ENCODE data around the gene VPS37B.

The VPS37B gene

DNA sequence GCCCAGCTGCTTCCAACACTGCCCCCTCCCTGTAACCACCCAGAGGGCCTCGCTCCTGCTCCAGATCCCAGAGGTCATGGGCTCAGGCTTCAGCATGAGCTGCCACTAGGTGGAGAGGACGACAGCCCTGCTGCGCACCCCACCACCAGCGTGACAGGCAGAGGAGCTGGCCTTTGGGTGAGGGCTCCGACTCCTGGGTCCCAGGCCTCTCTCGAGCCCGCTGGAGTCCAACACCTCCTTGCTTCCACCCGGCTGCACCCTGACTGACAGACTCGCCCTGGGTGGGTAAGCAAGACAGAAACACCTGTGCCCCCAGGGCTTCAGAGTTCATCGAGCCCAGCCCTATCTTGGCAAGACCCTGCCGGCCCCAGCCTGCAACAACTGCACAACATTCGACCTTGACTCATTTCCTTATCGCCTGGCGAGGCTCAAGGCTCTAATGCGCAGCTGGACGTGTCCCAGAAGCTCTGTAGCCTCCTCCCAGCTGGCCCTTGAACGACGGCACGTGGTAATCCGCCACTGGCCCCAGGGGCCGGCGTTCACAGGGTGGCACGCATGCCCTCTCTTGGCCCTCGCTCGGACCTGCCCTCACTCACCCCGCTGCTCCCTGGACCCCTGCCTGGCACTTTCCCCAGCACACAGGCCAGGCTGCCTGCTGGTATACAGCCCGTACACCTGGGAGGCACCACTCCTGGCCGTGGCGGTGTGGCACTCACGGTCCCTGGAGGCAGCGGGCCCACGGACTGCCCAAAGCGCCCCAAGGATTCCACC lies 28.0 kb downstream of the VPS37B start:
- DNase-seq (ENCODE audit: low read depth in 4 of 4, low spot score in 1 of 4): no peak

- no peak for DNase-seq (ENCODE audit: low read depth in 4 of 4, low spot score in 1 of 4)
Measured at GRCh38 chr12:122866950-122867607, 28.8 kb downstream of the VPS37B start.

DNA sequence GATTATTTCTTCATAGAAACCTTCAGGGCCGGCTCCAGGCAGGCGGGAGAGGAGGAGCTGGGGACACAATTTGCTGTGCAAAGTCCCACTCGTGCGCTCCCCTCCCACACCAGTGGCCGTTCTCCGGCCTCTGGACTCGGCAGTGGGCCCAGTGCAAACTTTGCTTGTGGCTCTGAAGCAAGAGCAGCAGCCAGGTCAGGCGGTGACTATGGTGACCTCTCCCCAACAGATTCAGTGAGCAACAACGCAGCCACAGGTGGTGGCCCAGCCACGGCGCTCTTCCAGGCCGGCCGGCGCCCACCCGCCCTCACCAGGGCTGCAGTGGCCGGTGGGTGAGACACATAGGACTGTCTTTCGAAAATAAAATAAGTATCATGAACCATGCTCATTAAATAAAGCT lies 29.5 kb downstream of the VPS37B start:
- DNase-seq (ENCODE audit: low read depth in 4 of 4, low spot score in 1 of 4): no peak

DNA sequence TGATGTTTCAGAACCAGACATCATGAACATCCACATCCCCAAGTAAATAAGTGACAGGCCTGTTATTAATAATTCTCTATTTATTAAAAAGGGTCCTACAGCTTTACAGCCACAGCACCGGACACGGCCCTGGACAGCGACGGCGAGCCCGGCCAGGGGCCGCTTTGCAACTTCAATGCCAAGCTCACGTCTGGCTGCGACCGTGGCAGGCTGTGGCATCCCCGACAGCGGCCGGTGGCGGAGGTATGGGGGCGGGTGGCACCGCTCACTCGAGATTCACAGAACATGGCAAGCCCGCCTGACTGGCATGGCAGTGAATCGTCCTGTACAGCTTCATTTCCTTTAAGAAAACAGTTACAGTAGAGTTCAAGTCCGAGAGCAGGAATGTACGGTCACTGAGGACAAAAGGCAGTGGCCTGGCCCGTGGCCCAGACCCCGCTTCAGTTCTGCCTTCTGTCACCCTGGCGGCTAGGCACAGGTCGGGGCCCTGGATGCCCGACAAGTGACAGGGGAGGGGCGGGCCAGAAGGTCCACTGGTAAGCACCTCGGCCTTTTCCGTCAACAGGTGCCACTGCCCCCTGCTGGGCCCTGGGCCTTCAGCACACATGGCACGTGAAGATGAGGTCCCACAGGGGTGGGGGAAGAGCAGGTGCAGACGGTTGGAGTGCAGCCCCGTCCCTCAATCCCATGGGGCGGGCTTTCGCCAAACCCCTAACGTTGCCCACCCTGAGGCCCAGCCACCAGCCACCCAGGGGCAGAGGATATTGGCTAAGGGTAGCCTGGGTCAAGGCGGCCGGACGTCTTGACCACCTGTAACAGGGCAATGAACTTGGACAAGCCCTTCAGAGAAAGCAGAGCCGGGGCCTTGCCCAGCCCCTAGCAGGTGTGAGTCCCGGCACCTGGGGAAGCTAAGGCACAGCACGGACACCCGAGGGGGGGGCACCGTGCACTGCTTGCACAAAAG lies 30.4 kb downstream of the VPS37B start:
- DNase-seq (ENCODE audit: low read depth in 4 of 4, low spot score in 1 of 4): no peak

GRCh38 chr12:122864894-122865253 lies 31.1 kb downstream of the VPS37B start:
- no peak for DNase-seq (ENCODE audit: low read depth in 4 of 4, low spot score in 1 of 4)

DNA sequence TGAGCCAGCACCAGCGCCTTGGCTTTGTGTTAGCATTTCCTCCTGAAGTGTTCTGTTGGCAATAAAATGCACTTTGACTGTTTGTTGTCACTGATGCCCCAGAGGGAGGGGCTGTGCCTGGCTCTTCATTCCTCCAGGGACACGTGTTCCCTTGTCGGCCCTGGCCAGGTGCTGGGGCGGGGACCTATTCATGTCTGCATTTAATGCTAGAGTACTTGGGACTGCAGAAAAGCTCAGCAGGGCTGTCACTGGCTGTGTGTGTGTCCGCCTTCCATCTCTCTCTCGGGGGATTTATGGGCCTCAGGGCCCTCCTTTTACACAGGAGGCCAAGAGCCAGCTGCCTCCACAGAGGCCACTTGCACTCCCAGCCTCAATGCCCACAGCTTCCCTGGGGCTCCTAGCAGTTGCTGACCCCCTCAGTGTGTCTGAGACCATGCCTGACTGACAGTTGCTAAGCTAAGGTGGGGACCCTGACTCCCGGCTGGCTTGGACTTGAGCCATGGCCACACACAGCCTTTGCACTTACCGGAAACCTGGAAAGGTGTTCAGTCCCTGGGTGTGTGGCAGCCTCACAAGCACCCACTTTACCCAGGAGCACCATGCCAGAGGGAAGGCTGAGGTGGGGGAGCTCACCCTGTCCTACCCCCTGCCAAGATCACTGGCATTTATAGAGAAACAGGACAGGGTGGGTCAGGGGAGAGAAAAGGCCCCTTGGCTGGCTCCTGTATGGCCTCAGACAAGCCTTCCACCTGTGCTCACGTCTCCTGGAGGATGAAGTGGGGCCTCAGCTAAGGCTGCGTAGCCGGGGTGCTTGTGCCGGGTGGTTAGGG lies 32.8 kb downstream of the VPS37B start:
- DNase-seq (ENCODE audit: low read depth in 4 of 4, low spot score in 1 of 4): no peak

DNA sequence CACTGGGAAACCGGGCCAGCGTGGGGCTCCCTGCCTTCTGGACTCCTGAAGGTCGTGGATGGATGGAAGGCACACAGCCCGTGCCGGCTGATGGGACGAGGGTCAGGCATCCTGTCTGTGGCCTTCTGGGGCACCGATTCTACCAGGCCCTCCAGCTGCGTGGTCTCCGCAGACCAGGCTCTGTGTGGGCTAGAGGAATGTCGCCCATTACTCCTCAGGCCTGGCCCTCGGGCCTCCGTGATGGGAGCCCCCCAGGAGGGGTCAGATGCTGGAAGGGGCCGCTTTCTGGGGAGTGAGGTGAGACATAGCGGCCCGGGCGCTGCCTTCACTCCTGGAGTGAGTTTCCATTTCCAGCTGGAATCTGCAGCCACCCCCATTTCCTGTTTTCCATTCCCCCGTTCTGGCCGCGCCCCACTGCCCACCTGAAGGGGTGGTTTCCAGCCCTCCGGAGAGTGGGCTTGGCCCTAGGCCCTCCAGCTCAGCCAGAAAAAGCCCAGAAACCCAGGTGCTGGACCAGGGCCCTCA lies 33.8 kb downstream of the VPS37B start:
- no peak for DNase-seq (ENCODE audit: low read depth in 4 of 4, low spot score in 1 of 4)

GRCh38 chr12:122861587-122861970 lies 34.3 kb downstream of the VPS37B start:
- no peak for DNase-seq (ENCODE audit: low read depth in 4 of 4, low spot score in 1 of 4)

- DNase-seq (ENCODE audit: low read depth in 4 of 4, low spot score in 1 of 4): no peak
Measured at GRCh38 chr12:122860854-122861586, 34.9 kb downstream of the VPS37B start.

- peak; percentile 62 to 78 (median 70) for DNase-seq (ENCODE audit: low read depth in 4 of 4, low spot score in 1 of 4)
Measured at GRCh38 chr12:122860040-122860853, 35.7 kb downstream of the VPS37B start.

GRCh38 chr12:122859303-122860039 lies 36.5 kb downstream of the VPS37B start:
- DNase-seq (ENCODE audit: low read depth in 4 of 4, low spot score in 1 of 4): no peak

- DNase-seq (ENCODE audit: low read depth in 4 of 4, low spot score in 1 of 4): no peak
Measured at GRCh38 chr12:122858591-122859302, 37.2 kb downstream of the VPS37B start.

DNA sequence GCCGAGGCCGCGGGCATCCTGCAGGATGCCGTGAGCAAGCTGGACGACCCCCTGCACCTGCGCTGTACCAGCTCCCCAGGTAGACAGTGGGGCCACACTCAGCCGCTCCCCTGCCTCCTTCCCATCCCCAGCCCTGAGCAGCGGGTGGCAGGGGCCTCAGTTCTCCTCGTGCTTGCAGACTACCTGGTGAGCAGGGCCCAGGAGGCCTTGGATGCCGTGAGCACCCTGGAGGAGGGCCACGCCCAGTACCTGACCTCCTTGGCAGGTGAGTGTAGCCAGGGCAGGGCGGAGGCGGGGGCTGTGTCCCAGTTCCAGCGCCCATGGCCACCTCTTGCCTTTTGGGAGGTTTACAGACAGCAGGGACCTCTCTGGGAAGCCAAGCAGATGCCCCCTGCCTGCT lies 37.8 kb downstream of the VPS37B start:
- DNase-seq (ENCODE audit: low read depth in 4 of 4, low spot score in 1 of 4): no peak

DNA sequence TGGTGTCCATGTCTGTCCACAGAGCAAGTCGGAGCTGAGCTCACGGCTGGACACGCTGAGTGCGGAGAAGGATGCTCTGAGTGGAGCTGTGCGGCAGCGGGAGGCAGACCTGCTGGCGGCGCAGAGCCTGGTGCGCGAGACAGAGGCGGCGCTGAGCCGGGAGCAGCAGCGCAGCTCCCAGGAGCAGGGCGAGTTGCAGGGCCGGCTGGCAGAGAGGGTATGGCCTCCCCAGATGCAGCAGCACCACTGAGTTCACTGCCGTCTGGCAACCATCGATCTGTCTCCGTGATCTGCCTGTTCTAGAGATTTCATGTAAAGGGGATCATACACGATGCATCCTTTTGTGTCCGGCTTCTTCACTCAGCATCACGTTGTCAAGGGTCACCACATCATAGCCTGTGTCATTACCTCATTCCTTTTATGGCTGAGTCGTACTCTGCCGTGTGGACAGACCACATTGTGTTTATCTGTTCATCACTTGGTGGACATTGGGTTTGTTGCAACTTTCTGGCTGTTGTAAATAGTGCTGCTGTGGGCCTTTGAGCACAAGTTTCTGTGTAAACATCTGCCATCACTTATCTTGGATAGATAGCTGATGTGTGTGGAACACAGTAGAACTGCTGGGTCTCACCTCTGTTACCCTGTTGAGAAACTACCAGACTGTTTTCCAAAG lies 38.8 kb downstream of the VPS37B start:
- DNase-seq (ENCODE audit: low read depth in 4 of 4, low spot score in 1 of 4): no peak

DNA sequence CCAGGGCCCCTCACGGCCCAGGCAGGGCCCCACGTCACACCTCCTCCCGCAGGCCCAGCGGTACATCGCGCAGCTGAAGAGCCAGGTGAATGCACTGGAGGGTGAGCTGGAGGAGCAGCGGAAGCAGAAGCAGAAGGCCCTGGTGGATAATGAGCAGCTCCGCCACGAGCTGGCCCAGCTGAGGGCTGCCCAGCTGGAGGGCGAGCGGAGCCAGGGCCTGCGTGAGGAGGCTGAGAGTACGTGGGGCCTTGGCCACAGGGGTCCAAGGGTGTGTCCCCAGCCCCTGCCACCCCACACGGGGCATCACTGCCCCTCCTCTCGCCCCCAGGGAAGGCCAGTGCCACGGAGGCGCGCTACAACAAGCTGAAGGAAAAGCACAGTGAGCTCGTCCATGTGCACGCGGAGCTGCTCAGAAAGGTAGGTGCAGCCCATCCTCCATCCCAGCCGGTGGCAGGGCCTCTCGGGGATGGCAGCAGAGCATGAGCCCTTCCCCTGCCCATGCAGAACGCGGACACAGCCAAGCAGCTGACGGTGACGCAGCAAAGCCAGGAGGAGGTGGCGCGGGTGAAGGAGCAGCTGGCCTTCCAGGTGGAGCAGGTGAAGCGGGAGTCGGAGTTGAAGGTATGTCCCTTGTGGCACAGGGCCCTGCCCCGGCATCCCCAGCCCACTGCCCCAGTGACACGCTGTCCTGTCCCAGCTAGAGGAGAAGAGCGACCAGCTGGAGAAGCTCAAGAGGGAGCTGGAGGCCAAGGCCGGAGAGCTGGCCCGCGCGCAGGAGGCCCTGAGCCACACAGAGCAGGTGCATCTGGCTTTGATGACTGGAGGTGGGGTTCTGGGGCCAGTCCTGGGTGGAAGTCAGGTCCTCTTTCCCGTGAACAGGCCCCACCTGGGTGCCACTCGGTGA lies 39.7 kb downstream of the VPS37B start:
- DNase-seq (ENCODE audit: low read depth in 4 of 4, low spot score in 1 of 4): no peak
